ENCODE results near the gene GPR132.

The GPR132 gene

DNA sequence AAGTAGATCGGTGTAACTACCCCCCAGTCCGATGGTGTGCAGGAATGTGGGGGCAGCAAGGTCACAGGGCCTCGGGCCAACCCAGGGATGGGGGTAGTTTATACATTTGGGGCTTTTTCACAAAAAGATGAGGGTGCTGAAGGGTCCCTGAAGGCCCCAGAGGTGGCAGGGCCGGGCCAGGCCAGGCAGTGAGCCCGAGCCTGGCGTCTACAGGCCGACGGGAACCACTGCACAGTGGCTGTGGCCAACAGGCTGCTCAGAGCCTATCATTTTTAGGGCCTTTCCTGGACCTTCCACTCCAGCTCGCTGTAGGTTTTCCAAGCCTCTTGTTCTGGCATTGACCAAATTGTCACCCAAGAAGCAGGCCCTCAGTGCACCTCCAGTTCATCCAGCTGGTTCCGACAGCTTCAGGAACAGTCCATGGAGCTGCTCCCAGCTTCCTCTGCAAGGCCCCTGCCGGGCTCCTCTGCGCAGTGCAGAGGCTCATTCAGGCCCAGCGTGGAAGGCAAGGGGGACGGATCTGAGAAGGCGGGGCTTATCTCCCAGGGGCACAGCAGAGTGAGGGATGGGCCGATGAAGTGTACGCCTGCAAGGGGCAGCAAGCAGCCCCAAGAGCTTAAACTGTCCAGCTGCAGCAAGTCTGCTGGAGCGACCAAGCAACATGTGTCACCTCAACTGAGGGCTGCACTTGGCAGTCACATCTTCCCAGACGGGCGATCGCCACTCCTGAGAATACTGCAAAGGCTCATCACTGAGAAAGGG lies 58.2 kb downstream of the GPR132 start:
- TF ChIP-seq, protein P1, sequence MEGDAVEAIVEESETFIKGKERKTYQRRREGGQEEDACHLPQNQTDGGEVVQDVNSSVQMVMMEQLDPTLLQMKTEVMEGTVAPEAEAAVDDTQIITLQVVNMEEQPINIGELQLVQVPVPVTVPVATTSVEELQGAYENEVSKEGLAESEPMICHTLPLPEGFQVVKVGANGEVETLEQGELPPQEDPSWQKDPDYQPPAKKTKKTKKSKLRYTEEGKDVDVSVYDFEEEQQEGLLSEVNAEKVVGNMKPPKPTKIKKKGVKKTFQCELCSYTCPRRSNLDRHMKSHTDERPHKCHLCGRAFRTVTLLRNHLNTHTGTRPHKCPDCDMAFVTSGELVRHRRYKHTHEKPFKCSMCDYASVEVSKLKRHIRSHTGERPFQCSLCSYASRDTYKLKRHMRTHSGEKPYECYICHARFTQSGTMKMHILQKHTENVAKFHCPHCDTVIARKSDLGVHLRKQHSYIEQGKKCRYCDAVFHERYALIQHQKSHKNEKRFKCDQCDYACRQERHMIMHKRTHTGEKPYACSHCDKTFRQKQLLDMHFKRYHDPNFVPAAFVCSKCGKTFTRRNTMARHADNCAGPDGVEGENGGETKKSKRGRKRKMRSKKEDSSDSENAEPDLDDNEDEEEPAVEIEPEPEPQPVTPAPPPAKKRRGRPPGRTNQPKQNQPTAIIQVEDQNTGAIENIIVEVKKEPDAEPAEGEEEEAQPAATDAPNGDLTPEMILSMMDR (conservative IDR thresholded peaks at IDR 0.05; ENCODE audit: low read length), result no peak
- no peak overlapping the region for H3K4me3 ChIP-seq (ENCODE audit: low read length)
- DNase-seq (ENCODE audit: low read depth), result no peak

DNA sequence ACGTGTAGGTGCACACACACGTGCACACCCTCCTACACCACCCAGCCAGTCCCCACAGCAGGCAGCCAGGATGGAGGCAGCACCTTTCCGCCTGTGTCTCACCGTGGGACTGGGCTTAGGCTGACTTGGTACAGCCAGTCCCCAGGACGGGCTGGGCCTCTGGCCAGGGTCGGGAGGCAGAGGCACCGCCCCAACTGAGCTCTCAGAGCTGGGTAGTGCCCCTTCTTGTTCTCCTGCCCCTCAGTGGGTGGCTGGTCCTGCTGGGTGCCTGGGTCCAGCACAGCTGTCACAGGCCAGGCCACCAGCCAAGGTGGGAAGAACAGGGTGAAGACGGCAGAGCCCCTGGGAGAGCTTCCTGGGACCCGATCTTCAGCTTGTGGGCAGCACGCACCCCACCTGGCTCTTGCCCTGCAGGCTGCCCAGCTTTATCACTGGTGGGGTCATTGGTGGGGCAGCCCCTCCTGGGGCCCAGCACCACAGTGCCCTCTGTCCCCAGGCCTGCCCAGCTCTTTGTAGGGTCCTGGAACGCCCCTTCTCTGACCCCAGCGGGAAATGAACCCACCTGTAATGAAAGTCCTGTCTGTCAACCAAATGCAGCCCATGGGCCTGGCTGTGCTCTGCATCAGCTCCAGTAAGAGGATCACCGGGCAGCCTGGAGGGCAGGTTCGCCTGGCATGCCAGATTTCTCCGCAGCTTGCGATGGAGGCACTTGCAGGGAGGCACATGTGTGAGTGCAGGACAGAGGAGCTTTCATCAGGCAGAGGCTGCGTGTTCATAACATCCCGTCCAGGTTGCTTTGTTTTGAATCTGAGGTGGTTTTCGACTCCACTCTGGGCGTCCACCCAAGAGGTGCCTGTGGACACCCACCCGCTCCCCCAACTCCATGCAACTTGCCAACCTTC lies 59.0 kb downstream of the GPR132 start:
- TF ChIP-seq, protein P1 (conservative IDR thresholded peaks at IDR 0.05; ENCODE audit: low read length), result no peak
- no peak overlapping the region for H3K4me3 ChIP-seq (ENCODE audit: low read length)
- DNase-seq (ENCODE audit: low read depth), result no peak

DNA sequence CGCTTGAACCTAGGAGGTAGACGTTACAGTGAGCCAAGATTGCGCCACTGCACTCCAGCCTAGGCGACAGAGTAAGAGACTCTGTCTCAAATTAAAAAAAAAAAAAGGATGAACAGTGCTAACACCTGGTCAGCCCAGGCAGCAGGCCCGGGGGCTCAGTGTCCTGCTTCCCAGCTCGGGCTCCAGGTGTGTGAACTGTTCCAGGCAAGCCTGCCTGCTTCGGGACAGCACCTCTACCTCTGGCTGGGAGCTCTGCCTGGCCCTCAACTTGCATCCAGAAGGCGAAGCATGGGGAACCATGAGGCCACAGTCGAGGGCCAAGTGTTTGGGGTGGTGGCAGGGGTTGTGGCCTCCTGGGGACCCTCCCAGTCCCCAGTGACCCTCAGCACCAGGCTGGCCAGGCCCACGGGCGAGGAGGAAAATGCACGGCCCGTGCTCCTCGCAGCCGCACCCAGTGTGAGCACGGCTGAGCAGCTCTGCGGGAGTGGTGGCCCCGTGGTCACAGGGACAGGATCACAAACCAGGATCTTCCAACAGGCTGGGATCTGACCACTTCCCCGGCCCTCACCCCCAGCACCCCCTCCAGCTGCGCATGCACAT lies 59.8 kb downstream of the GPR132 start:
- TF ChIP-seq, protein P1 (conservative IDR thresholded peaks at IDR 0.05; ENCODE audit: low read length), result no peak
- no peak for DNase-seq (ENCODE audit: low read depth)
- no peak overlapping the region for H3K4me3 ChIP-seq (ENCODE audit: low read length)
